Measurements from ENCODE around the gene CHKB. TPM values are rescaled to one million over a fixed set of nuclear protein-coding genes. Genes with fewer than 3 reads are reported as not detected.

CHKB gene
- total RNA-seq, 4 donors from 2014 or later: 49.1 to 96.9 (median 67.8) TPM

- WGBS, 2 donors: 81 to 91% methylated on average over 23 to 25 of the region's 42 CpGs
- Histone ChIP-seq H3K4me1 (peaks cover 7 to 23% of the 10 kb centered on the region in 2 donors), H3K27ac (peak overlapping the region in 1 of 3 donors; percentile 72), H3K27me3 (no peaks in the 10 kb centered on the region), H3K4me3 (replicated peaks in 1 of 3) (peak overlapping the region in 1 of 3 donors; percentile 75), H3K9me3 (no peaks in the 10 kb centered on the region), H3K36me3 (no peaks in the 10 kb centered on the region)
- intact Hi-C loops (cut with DNase I): loop anchor here (5.0 kb wide), 1 partner anchor 50 kb away; no protein-coding TSS in a partner anchor
- no peak for DNase-seq
- TF ChIP-seq POLR2A (IDR thresholded peaks at IDR 0.05): no peak
- no peak for TF ChIP-seq CTCF (IDR thresholded peaks at IDR 0.05)
Observed at GRCh38 chr22:50626850-50627641, 44.4 kb upstream of the CHKB start.

- Histone ChIP-seq H3K27ac (no peak overlapping the region), H3K9me3 (no peaks in the 10 kb centered on the region), H3K36me3 (no peaks in the 10 kb centered on the region), H3K27me3 (no peaks in the 10 kb centered on the region), H3K4me1 (peaks cover 7 to 30% of the 10 kb centered on the region in 2 donors), H3K4me3 (replicated peaks in 1 of 3) (no peak overlapping the region)
- TF ChIP-seq CTCF (IDR thresholded peaks at IDR 0.05) (no peak), POLR2A (IDR thresholded peaks at IDR 0.05) (no peak)
- intact Hi-C loops (cut with DNase I): loop anchor here (5.0 kb wide), 1 partner anchor 51 kb away; no protein-coding TSS in a partner anchor
- WGBS, 2 donors: 83 to 88% methylated on average over 9 to 10 of the region's 12 CpGs
- no peak for DNase-seq
Observed at GRCh38 chr22:50626314-50626849, 43.7 kb upstream of the CHKB start.

GRCh38 chr22:50625568-50626313, 43.1 kb upstream of the CHKB start:
- intact Hi-C loops (cut with DNase I): loop anchor here (5.0 kb wide), 1 partner anchor 52 kb away; no protein-coding TSS in a partner anchor
- H3K9me3 ChIP-seq: no peaks in the 10 kb centered on the region
- peaks cover 7 to 34% of the 10 kb centered on the region in 2 donors for H3K4me1 ChIP-seq

GRCh38 chr22:50625131-50625567, 42.5 kb upstream of the CHKB start:
- no peaks in the 10 kb centered on the region for H3K36me3 ChIP-seq
- DNase-seq: no peak
- no peak overlapping the region for H3K4me3 ChIP-seq (replicated peaks in 1 of 3)

More at GRCh38 chr22:50625568-50626313, 43.1 kb upstream of the CHKB start:
- H3K27me3 ChIP-seq: no peaks in the 10 kb centered on the region
- no peak for DNase-seq
- H3K4me3 ChIP-seq (replicated peaks in 1 of 3): no peak overlapping the region
- TF ChIP-seq CTCF (IDR thresholded peaks at IDR 0.05) (no peak), POLR2A (IDR thresholded peaks at IDR 0.05) (no peak)
- WGBS, 2 donors: 86 to 92% methylated on average over 20 of the region's 27 CpGs
- no peaks in the 10 kb centered on the region for H3K36me3 ChIP-seq
- no peak overlapping the region for H3K27ac ChIP-seq

More at GRCh38 chr22:50625131-50625567, 42.5 kb upstream of the CHKB start:
- WGBS, 2 donors: 90 to 91% methylated on average over 6 to 13 of the region's 14 CpGs
- intact Hi-C loops (cut with DNase I): loop anchor here (5.0 kb wide), 1 partner anchor 52 kb away; no protein-coding TSS in a partner anchor
- no peaks in the 10 kb centered on the region for H3K9me3 ChIP-seq
- H3K27ac ChIP-seq: no peak overlapping the region
- H3K27me3 ChIP-seq: no peaks in the 10 kb centered on the region
- peaks cover 13 to 40% of the 10 kb centered on the region in 2 donors for H3K4me1 ChIP-seq
- TF ChIP-seq CTCF (IDR thresholded peaks at IDR 0.05): no peak
- TF ChIP-seq POLR2A (IDR thresholded peaks at IDR 0.05): no peak
